ENCODE data around the gene ANO4. TPM values are rescaled to one million over a fixed set of nuclear protein-coding genes. Genes with fewer than 3 reads are reported as not detected.
A peak's percentile ranks its signal among the peaks of the same experiment; 100 is the strongest.

The ANO4 gene
- total RNA-seq, 2 donors from 2014 or later, result 3.4 to 4.0 TPM

- no peak for TF ChIP-seq CTCF (conservative IDR thresholded peaks at IDR 0.05)
- H3K9me3 Mint-ChIP-seq, result no peaks in the 10 kb centered on the region
- H3K27me3 Mint-ChIP-seq (ENCODE audit: insufficient read depth), result no peaks in the 10 kb centered on the region
- peaks cover 7% of the 10 kb centered on the region for H3K4me1 ChIP-seq (ENCODE audit: control insufficient read depth, insufficient read depth, low read length)
- no peak overlapping the region for H3K4me3 ChIP-seq (ENCODE audit: low read length)
- no peaks in the 10 kb centered on the region for H3K27me3 ChIP-seq (ENCODE audit: control insufficient read depth, insufficient read depth, low read length, poor library complexity, severe bottlenecking)
- 40 to 100% methylated on average over 1 of the region's 2 CpGs for WGBS, 2 experiments (ENCODE audit: insufficient coverage in 1 of 2, insufficient read length in 1 of 2)
- DNase-seq, result no peak
- peaks cover 4% of the 10 kb centered on the region for H3K4me1 Mint-ChIP-seq
- H3K36me3 Mint-ChIP-seq (ENCODE audit: low read depth), result no peaks in the 10 kb centered on the region
- H3K9me3 ChIP-seq (ENCODE audit: control insufficient read depth, low read length), result no peaks in the 10 kb centered on the region
- H3K36me3 ChIP-seq (ENCODE audit: control insufficient read depth, insufficient read depth, low read length), result no peaks in the 10 kb centered on the region
- H3K27ac ChIP-seq (ENCODE audit: low read depth, low read length), result no peak overlapping the region
- H3K9ac ChIP-seq (ENCODE audit: extremely low read depth, low read length, poor library complexity, severe bottlenecking), result no peak overlapping the region
- H3K4me3 Mint-ChIP-seq, result no peak overlapping the region
- no peak overlapping the region for H3K27ac Mint-ChIP-seq
Measured at GRCh38 chr12:100964028-100964427, 169.5 kb downstream of the ANO4 start.

- Histone ChIP-seq H3K27me3 (ENCODE audit: control insufficient read depth, insufficient read depth, low read length, poor library complexity, severe bottlenecking) (no peaks in the 10 kb centered on the region), H3K36me3 (ENCODE audit: control insufficient read depth, insufficient read depth, low read length) (no peaks in the 10 kb centered on the region), H3K27ac (ENCODE audit: low read depth, low read length) (no peak overlapping the region), H3K4me1 (ENCODE audit: control insufficient read depth, insufficient read depth, low read length) (peaks cover 7% of the 10 kb centered on the region), H3K9ac (ENCODE audit: extremely low read depth, low read length, poor library complexity, severe bottlenecking) (no peak overlapping the region), H3K9me3 (ENCODE audit: control insufficient read depth, low read length) (no peaks in the 10 kb centered on the region), H3K4me3 (ENCODE audit: low read length) (no peak overlapping the region)
- Mint-ChIP-seq H3K27ac (no peak overlapping the region), H3K36me3 (ENCODE audit: low read depth) (no peaks in the 10 kb centered on the region), H3K27me3 (ENCODE audit: insufficient read depth) (no peaks in the 10 kb centered on the region), H3K9me3 (no peaks in the 10 kb centered on the region), H3K4me1 (peaks cover 8% of the 10 kb centered on the region), H3K4me3 (no peak overlapping the region)
- DNase-seq, result no peak
- WGBS, 2 experiments (ENCODE audit: insufficient coverage in 1 of 2, insufficient read length in 1 of 2), result 100% methylated on average over 1 of the region's 1 CpG
- TF ChIP-seq CTCF (conservative IDR thresholded peaks at IDR 0.05), result no peak
Measured at GRCh38 chr12:100967189-100967588, 172.6 kb downstream of the ANO4 start.

- no peaks in the 10 kb centered on the region for H3K36me3 ChIP-seq (ENCODE audit: control insufficient read depth, insufficient read depth, low read length)
- Mint-ChIP-seq H3K27me3 (ENCODE audit: insufficient read depth) (no peaks in the 10 kb centered on the region), H3K9me3 (no peaks in the 10 kb centered on the region), H3K27ac (no peak overlapping the region), H3K36me3 (ENCODE audit: low read depth) (no peaks in the 10 kb centered on the region), H3K4me1 (peaks cover 8% of the 10 kb centered on the region), H3K4me3 (no peak overlapping the region)
- H3K9ac ChIP-seq (ENCODE audit: extremely low read depth, low read length, poor library complexity, severe bottlenecking), result no peak overlapping the region
- peak; percentile 66 for DNase-seq
- WGBS, 2 experiments (ENCODE audit: insufficient coverage in 1 of 2, insufficient read length in 1 of 2), result 92 to 100% methylated on average over 3 to 4 of the region's 4 CpGs
- TF ChIP-seq CTCF (conservative IDR thresholded peaks at IDR 0.05), result no peak
- no peaks in the 10 kb centered on the region for H3K9me3 ChIP-seq (ENCODE audit: control insufficient read depth, low read length)
- no peak overlapping the region for H3K4me3 ChIP-seq (ENCODE audit: low read length)
- no peak overlapping the region for H3K27ac ChIP-seq (ENCODE audit: low read depth, low read length)
- H3K4me1 ChIP-seq (ENCODE audit: control insufficient read depth, insufficient read depth, low read length), result no peaks in the 10 kb centered on the region
- H3K27me3 ChIP-seq (ENCODE audit: control insufficient read depth, insufficient read depth, low read length, poor library complexity, severe bottlenecking), result no peaks in the 10 kb centered on the region
Measured at GRCh38 chr12:100970894-100971293, 176.3 kb downstream of the ANO4 start.

All from endodermal cell (in vitro differentiated cells).